ENCODE measurements around the gene MKRN2OS. TPM values are rescaled to one million over a fixed set of nuclear protein-coding genes. Genes with fewer than 3 reads are reported as not detected.

Gene MKRN2OS
- total RNA-seq, 1 experiment from 2014 or later = not detected

DNA sequence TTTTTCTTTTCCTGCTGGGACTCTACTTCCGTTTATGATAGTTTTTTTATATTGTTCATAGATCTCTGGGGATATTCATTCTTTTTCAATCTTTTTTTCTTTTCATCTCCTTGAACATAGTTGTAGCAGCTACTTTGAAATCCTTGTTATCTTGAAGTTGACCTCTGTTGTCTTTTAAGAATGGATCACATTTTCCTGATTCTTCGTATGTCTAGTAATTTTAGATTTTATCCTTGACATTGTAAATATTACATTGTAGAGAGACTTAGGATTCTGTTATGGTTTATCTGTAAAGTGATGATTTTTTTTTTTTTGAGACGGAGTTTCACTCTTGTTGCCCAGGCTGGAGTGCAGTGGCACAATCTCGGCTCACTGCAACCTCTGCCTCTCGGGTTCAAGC, 32.1 kb upstream of the MKRN2OS start:
- POLR2A ChIA-PET (ENCODE audit: low non-redundant PET) = interaction anchor here (0.6 kb wide), 1 partner anchor 1050 kb away, joined by 7 read pairs; no protein-coding TSS in a partner anchor
- TF ChIP-seq EZH2 (IDR thresholded peaks at IDR 0.05; ENCODE audit: borderline replicate concordance, low read depth, low read length, poor library complexity, severe bottlenecking) = no peak
- TF ChIP-seq, protein P1, sequence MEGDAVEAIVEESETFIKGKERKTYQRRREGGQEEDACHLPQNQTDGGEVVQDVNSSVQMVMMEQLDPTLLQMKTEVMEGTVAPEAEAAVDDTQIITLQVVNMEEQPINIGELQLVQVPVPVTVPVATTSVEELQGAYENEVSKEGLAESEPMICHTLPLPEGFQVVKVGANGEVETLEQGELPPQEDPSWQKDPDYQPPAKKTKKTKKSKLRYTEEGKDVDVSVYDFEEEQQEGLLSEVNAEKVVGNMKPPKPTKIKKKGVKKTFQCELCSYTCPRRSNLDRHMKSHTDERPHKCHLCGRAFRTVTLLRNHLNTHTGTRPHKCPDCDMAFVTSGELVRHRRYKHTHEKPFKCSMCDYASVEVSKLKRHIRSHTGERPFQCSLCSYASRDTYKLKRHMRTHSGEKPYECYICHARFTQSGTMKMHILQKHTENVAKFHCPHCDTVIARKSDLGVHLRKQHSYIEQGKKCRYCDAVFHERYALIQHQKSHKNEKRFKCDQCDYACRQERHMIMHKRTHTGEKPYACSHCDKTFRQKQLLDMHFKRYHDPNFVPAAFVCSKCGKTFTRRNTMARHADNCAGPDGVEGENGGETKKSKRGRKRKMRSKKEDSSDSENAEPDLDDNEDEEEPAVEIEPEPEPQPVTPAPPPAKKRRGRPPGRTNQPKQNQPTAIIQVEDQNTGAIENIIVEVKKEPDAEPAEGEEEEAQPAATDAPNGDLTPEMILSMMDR (conservative IDR thresholded peaks at IDR 0.05; ENCODE audit: low read depth, low read length) = no peak
- no peak overlapping the region for H3K4me3 ChIP-seq (ENCODE audit: low read depth, low read length, poor library complexity, severe bottlenecking)
- BruUV-seq (replicated peaks) = no TSS peak
- H3K9me3 ChIP-seq (ENCODE audit: low read depth, low read length, poor library complexity, severe bottlenecking) = no peaks in the 10 kb centered on the region
- CTCF ChIA-PET = no interaction called here
- no peak for DNase-seq (ENCODE audit: low spot score)
- no peaks in the 10 kb centered on the region for H3K4me1 ChIP-seq (ENCODE audit: insufficient read depth, low read length, poor library complexity, severe bottlenecking)
- H3K27me3 ChIP-seq (replicated peaks; ENCODE audit: insufficient read depth, low read depth, low read length, poor library complexity) = no peaks in the 10 kb centered on the region
- H3K27ac ChIP-seq (ENCODE audit: low read depth, low read length, poor library complexity, severe bottlenecking) = no peak overlapping the region
- intact Hi-C loops (cut with micrococcal nuclease; ENCODE audit: unreplicated experiment) = no loop called here
- H3K36me3 ChIP-seq (ENCODE audit: insufficient read depth, low read length, poor library complexity, severe bottlenecking) = peaks cover 66% of the 10 kb centered on the region

DNA sequence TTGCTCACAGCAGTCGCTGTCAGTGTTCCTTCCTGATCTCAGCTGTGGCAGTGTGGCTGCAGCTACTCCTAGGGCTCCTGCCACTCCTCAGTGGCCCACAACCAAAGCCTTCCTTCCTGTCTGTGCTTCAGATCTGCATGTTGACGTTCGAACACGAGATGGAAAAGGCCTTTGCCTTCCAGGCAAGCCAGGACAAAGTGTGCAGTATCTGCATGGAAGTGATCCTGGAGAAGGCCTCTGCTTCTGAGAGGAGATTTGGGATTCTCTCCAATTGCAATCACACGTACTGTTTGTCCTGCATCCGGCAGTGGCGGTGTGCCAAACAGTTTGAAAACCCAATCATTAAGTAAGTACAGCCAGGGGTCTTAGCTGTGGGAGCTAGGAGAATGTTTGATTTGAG, 29.4 kb upstream of the MKRN2OS start:
- TF ChIP-seq, protein P1 (conservative IDR thresholded peaks at IDR 0.05; ENCODE audit: low read depth, low read length) = no peak
- no peak for TF ChIP-seq EZH2 (IDR thresholded peaks at IDR 0.05; ENCODE audit: borderline replicate concordance, low read depth, low read length, poor library complexity, severe bottlenecking)
- no TSS peak for BruUV-seq (replicated peaks)
- intact Hi-C loops (cut with micrococcal nuclease; ENCODE audit: unreplicated experiment) = no loop called here
- H3K27ac ChIP-seq (ENCODE audit: low read depth, low read length, poor library complexity, severe bottlenecking) = no peak overlapping the region
- ChIA-PET CTCF (interaction anchor here (0.6 kb wide), 1 partner anchor 18 kb away, joined by 5 read pairs; no protein-coding TSS in a partner anchor), POLR2A (ENCODE audit: low non-redundant PET) (no interaction called here)
- H3K4me3 ChIP-seq (ENCODE audit: low read depth, low read length, poor library complexity, severe bottlenecking) = no peak overlapping the region
- H3K27me3 ChIP-seq (replicated peaks; ENCODE audit: insufficient read depth, low read depth, low read length, poor library complexity) = no peaks in the 10 kb centered on the region
- no peak for DNase-seq (ENCODE audit: low spot score)
- peaks cover 71% of the 10 kb centered on the region for H3K36me3 ChIP-seq (ENCODE audit: insufficient read depth, low read length, poor library complexity, severe bottlenecking)
- no peaks in the 10 kb centered on the region for H3K9me3 ChIP-seq (ENCODE audit: low read depth, low read length, poor library complexity, severe bottlenecking)
- no peaks in the 10 kb centered on the region for H3K4me1 ChIP-seq (ENCODE audit: insufficient read depth, low read length, poor library complexity, severe bottlenecking)

DNA sequence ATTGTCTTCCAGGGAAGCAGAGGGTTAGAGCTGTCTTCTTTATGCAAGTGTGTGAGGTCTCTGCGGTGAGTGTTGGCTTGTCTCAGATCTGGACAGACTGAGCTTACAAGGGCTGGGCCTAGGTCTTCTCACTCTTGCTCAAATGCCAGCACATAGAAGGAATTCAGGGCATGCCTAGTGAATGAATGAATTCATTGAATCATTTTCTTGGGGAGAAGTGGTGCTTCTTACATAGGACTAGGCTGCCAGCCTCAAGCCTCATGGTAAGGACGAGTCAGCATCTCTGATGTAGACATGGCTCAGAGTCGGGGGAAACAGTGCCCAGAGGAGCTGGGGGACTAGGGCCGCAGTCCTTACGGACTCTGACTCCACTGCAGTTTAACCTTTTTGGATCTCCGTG, 28.8 kb upstream of the MKRN2OS start:
- no peaks in the 10 kb centered on the region for H3K4me1 ChIP-seq (ENCODE audit: insufficient read depth, low read length, poor library complexity, severe bottlenecking)
- no peak overlapping the region for H3K27ac ChIP-seq (ENCODE audit: low read depth, low read length, poor library complexity, severe bottlenecking)
- intact Hi-C loops (cut with micrococcal nuclease; ENCODE audit: unreplicated experiment) = no loop called here
- no peak for TF ChIP-seq EZH2 (IDR thresholded peaks at IDR 0.05; ENCODE audit: borderline replicate concordance, low read depth, low read length, poor library complexity, severe bottlenecking)
- TF ChIP-seq, protein P1 (conservative IDR thresholded peaks at IDR 0.05; ENCODE audit: low read depth, low read length) = no peak
- BruUV-seq (replicated peaks) = no TSS peak
- no peak overlapping the region for H3K4me3 ChIP-seq (ENCODE audit: low read depth, low read length, poor library complexity, severe bottlenecking)
- no peaks in the 10 kb centered on the region for H3K27me3 ChIP-seq (replicated peaks; ENCODE audit: insufficient read depth, low read depth, low read length, poor library complexity)
- ChIA-PET CTCF (no interaction called here), POLR2A (ENCODE audit: low non-redundant PET) (no interaction called here)
- no peak for DNase-seq (ENCODE audit: low spot score)
- no peaks in the 10 kb centered on the region for H3K9me3 ChIP-seq (ENCODE audit: low read depth, low read length, poor library complexity, severe bottlenecking)
- peaks cover 72% of the 10 kb centered on the region for H3K36me3 ChIP-seq (ENCODE audit: insufficient read depth, low read length, poor library complexity, severe bottlenecking)

Measured in A673 (cell line).